SK-N-SH (cell line): ENCODE data around the gene ABHD8. TPM values are rescaled to one million over a fixed set of nuclear protein-coding genes. Genes with fewer than 3 reads are reported as not detected.

Source experiments
- CTCF ChIA-PET: fragments of 300-600, 350-600 bp; formaldehyde crosslinking; extraction: SDS; loops from one replicate; lab custom pipeline; 2021; lab: Yijun Ruan, JAX
- POLR2A ChIA-PET: fragments of 350-600 bp; sonication (Branson Sonifier 250); formaldehyde crosslinking; extraction: SDS; loops from one replicate; lab custom pipeline; 2020; ENCODE audit warnings: antibody characterized with exemption, inconsistent platforms; lab: Yijun Ruan, JAX
- DNase-seq: peaks from one replicate; pipeline ENCODE4 v3.0.0; 2012
- H2AFZ ChIP-seq: fragments of 200-600 bp; sonication (generic); 2 replicates; pipeline ENCODE4 v1.8.1; 2016; ENCODE audit warnings: antibody characterized with exemption, mild to moderate bottlenecking, low read depth
- H3F3A ChIP-seq: fragments of 200-600 bp; sonication (generic); replicated peaks from 2 replicates; pipeline ENCODE3; 2016; ENCODE audit warnings: antibody characterized with exemption, mild to moderate bottlenecking; ENCODE audit not compliant: insufficient read depth
- H3K27ac ChIP-seq, 2 experiments: fragments of 200-500 bp in 1 of 2; fragments of 200-600 bp in 1 of 2; sonication (Bioruptor generic) in 1 of 2; sonication (generic), shearing (Covaris generic) in 1 of 2; 2 replicates each; pipeline versions ENCODE4 v1.5.1 to v1.6.1; 2014 to 2016; ENCODE audit warnings: low read depth in 2 of 2, inconsistent platforms in 1 of 2, low read length in 1 of 2, mild to moderate bottlenecking in 1 of 2, mixed read lengths in 1 of 2
- H3K27me3 ChIP-seq: fragments of 200-600 bp; sonication (generic), shearing (Covaris generic); 2 replicates; pipeline ENCODE4 v1.6.1; 2016; ENCODE audit warnings: mixed run types; ENCODE audit not compliant: insufficient read depth
- H3K36me3 ChIP-seq, 2 experiments: fragments of 200-500 bp in 1 of 2; fragments of 200-600 bp in 1 of 2; sonication (Bioruptor generic) in 1 of 2; sonication (generic) in 1 of 2; replicated peaks in 1 of 2; 2 replicates each; pipeline versions ENCODE3 to v1.5.1; 2014 to 2016; ENCODE audit warnings: low read length in 1 of 2, mild to moderate bottlenecking in 1 of 2; ENCODE audit not compliant: insufficient read depth in 2 of 2, control insufficient read depth in 1 of 2
- H3K4me1 ChIP-seq, 2 experiments: fragments of 200-500 bp in 1 of 2; fragments of 200-600 bp in 1 of 2; sonication (Bioruptor generic) in 1 of 2; sonication (generic), shearing (Covaris generic) in 1 of 2; 2 replicates each; pipeline versions ENCODE4 v1.5.1 to v1.6.1; 2014 to 2016; ENCODE audit warnings: low read depth in 1 of 2, low read length in 1 of 2, mixed run types in 1 of 2; ENCODE audit not compliant: insufficient read depth in 2 of 2, control insufficient read depth in 1 of 2
- H3K4me2 ChIP-seq: fragments of 200-600 bp; sonication (generic), shearing (Covaris generic); 2 replicates; pipeline ENCODE4 v1.6.1; 2017; ENCODE audit warnings: mixed run types
- H3K4me3 ChIP-seq, 2 experiments: fragments of 200-500 bp in 1 of 2; fragments of 200-600 bp in 1 of 2; sonication (Bioruptor generic) in 1 of 2; sonication (generic), shearing (Covaris generic) in 1 of 2; 2 replicates each; pipeline versions ENCODE4 v1.5.1 to v1.8.1; 2014 to 2016; ENCODE audit warnings: low read depth in 2 of 2, inconsistent platforms in 1 of 2, low read length in 1 of 2, mild to moderate bottlenecking in 1 of 2, mixed read lengths in 1 of 2, moderate library complexity in 1 of 2
- H3K79me2 ChIP-seq: fragments of 200-600 bp; sonication (generic); 2 replicates; pipeline ENCODE4 v1.8.1; 2017; ENCODE audit warnings: mild to moderate bottlenecking; ENCODE audit not compliant: insufficient read depth
- H3K9ac ChIP-seq: fragments of 200-600 bp; sonication (generic); 2 replicates; pipeline ENCODE4 v1.6.1; 2017; ENCODE audit warnings: mixed run types
- H3K9me2 ChIP-seq: fragments of 200-600 bp; sonication (generic); 2 replicates; pipeline ENCODE4 v1.6.1; 2017; ENCODE audit warnings: mixed run types
- H3K9me3 ChIP-seq: fragments of 200-600 bp; sonication (generic); 2 replicates; pipeline ENCODE4 v1.6.1; 2017; ENCODE audit warnings: mixed run types, mild to moderate bottlenecking, moderate library complexity
- H4K20me1 ChIP-seq: fragments of 200-600 bp; sonication (generic); 2 replicates; pipeline ENCODE4 v1.6.1; 2017; ENCODE audit warnings: mild to moderate bottlenecking, mixed run types; ENCODE audit not compliant: insufficient read depth
- CTCF ChIP-seq: fragments of 200-600 bp; sonication (generic); IDR thresholded peaks from 2 replicates; pipeline ENCODE4 v1.6.1; 2017; ENCODE audit warnings: antibody characterized with exemption, mild to moderate bottlenecking, moderate library complexity
- EZH2phosphoT487 ChIP-seq: fragments of 200-600 bp; sonication (generic); IDR thresholded peaks from 2 replicates; pipeline ENCODE4 v1.6.1; 2017; ENCODE audit warnings: low read depth, mixed run types, mild to moderate bottlenecking, antibody characterized with exemption, moderate library complexity, borderline replicate concordance
- FOSL2 ChIP-seq: IDR thresholded peaks from 2 replicates; pipeline ENCODE4 v1.4.0; 2012; ENCODE audit warnings: low read depth, mild to moderate bottlenecking, moderate library complexity, borderline replicate concordance
- FOXJ3 ChIP-seq: sonication (generic); formaldehyde crosslinking; IDR thresholded peaks from 2 replicates; pipeline ENCODE4 v1.5.1; 2020; ENCODE audit warnings: mild to moderate bottlenecking, missing genetic modification reagents
- GABPA ChIP-seq: IDR thresholded peaks from 2 replicates; pipeline ENCODE4 v1.4.0; 2012; ENCODE audit warnings: low read depth, mild to moderate bottlenecking
- GATA2 ChIP-seq: sonication (generic); formaldehyde crosslinking; IDR thresholded peaks from 2 replicates; pipeline ENCODE4 v1.5.0; 2020; ENCODE audit warnings: mild to moderate bottlenecking, missing genetic modification reagents
- NFIC ChIP-seq: IDR thresholded peaks from 2 replicates; pipeline ENCODE4 v1.4.0; 2012; ENCODE audit warnings: borderline replicate concordance
- POLR2AphosphoS5 ChIP-seq: IDR thresholded peaks from 2 replicates; pipeline ENCODE4 v1.6.1; 2012; ENCODE audit warnings: low read depth, low read length
- RAD21 ChIP-seq: IDR thresholded peaks from 2 replicates; pipeline ENCODE4 v1.6.1; 2012; ENCODE audit warnings: mild to moderate bottlenecking, low read length
- RFX5 ChIP-seq: IDR thresholded peaks from 2 replicates; pipeline ENCODE4 v1.6.1; 2012; ENCODE audit warnings: mild to moderate bottlenecking, improper control_type of control experiment, low read length
- SIN3A ChIP-seq: IDR thresholded peaks from 2 replicates; pipeline ENCODE4 v1.6.1; 2012; ENCODE audit warnings: low read depth, mild to moderate bottlenecking, low read length, moderate library complexity, borderline replicate concordance
- SMC3 ChIP-seq: IDR thresholded peaks from 2 replicates; pipeline ENCODE4 v1.6.1; 2012; ENCODE audit warnings: low read depth, low read length, improper control_type of control experiment
- TAF1 ChIP-seq: IDR thresholded peaks from 2 replicates; pipeline ENCODE4 v1.6.1; 2012; ENCODE audit warnings: low read depth, mild to moderate bottlenecking, low read length, moderate library complexity, borderline replicate concordance
- TEAD4 ChIP-seq: IDR thresholded peaks from 2 replicates; pipeline ENCODE4 v1.4.0; 2012; ENCODE audit warnings: mild to moderate bottlenecking, borderline replicate concordance; ENCODE audit not compliant: insufficient read depth
- USF2 ChIP-seq: fragments of 150-350 bp; IDR thresholded peaks from 2 replicates; pipeline ENCODE4 v1.6.1; 2017; ENCODE audit warnings: antibody characterized with exemption, low read length, low read depth, borderline replicate concordance
- YY1 ChIP-seq: IDR thresholded peaks from 2 replicates; pipeline ENCODE4 v1.4.0; 2012; ENCODE audit warnings: low read depth, mild to moderate bottlenecking
- WGBS: methylation state at CpG from one replicate; pipeline ENCODE4 v1.1.6; 2017; ENCODE audit warnings: low lambda C conversion rate; 5-methylcytosine and 5-hydroxymethylcytosine counted together
- polyA plus RNA-seq, 3 experiments: library from polyadenylated mRNA; depleted of rRNA; stranded (reverse); fragments of >200 nt; gene quantifications; 2 replicates each; pipeline ENCODE4 v1.2.3, GENCODE V29; 2012

The ABHD8 gene
- polyA plus RNA-seq, 1 of the 3 experiments (the other 2 are of a cell fraction), result 11.1 TPM

- Histone ChIP-seq H3K79me2 (no peaks in the 10 kb centered on the region), H3K9ac (no peak overlapping the region), H4K20me1 (no peaks in the 10 kb centered on the region), H3K4me2 (no peak overlapping the region), H3K4me3 (no peak overlapping the region), H3K27me3 (no peaks in the 10 kb centered on the region), H3K36me3 (no peaks in the 10 kb centered on the region), H3F3A (no peaks in the 10 kb centered on the region), H3K9me3 (no peaks in the 10 kb centered on the region), H2AFZ (no peak overlapping the region), H3K9me2 (no peaks in the 10 kb centered on the region), H3K27ac (no peak overlapping the region), H3K4me1 (peaks cover 5 to 6% of the 10 kb centered on the region in 2 experiments; a peak in 1 of 4 replicates)
- 92% methylated on average over 2 of the region's 2 CpGs for WGBS
- POLR2A ChIA-PET, result no interaction called here
- CTCF ChIA-PET, result interaction anchor here (0.9 to 8.9 kb wide), 9 partner anchors 10 to 100 kb away, joined by 3 to 80 read pairs (median 4); no protein-coding TSS in a partner anchor
- DNase-seq, result no peak
- TF ChIP-seq GATA2 (CRISPR knock-in tag), result no peak
- TF ChIP-seq FOXJ3 (CRISPR knock-in tag), result no peak
- TF ChIP-seq NFIC, result no peak
- TF ChIP-seq USF2, result no peak
- TF ChIP-seq SIN3A, result no peak
- no peak for TF ChIP-seq EZH2phosphoT487
- TF ChIP-seq CTCF, result no peak
- no peak for TF ChIP-seq YY1
- TF ChIP-seq POLR2AphosphoS5, result no peak
- TF ChIP-seq FOSL2, result no peak
Observed at GRCh38 chr19:17347877-17348276, 44.7 kb upstream of the ABHD8 start.

GRCh38 chr19:17347361-17347760 lies 44.1 kb upstream of the ABHD8 start:
- no peak for DNase-seq
- no peaks in the 10 kb centered on the region for H3K36me3 ChIP-seq
- no peaks in the 10 kb centered on the region for H3F3A ChIP-seq
- no peaks in the 10 kb centered on the region for H4K20me1 ChIP-seq
- H3K4me2 ChIP-seq, result no peak overlapping the region
- no peaks in the 10 kb centered on the region for H3K9me3 ChIP-seq
- no peak overlapping the region for H2AFZ ChIP-seq
- no peaks in the 10 kb centered on the region for H3K27me3 ChIP-seq
- no peak overlapping the region for H3K4me3 ChIP-seq
- POLR2A ChIA-PET, result no interaction called here
- H3K4me1 ChIP-seq, result peaks cover 5 to 6% of the 10 kb centered on the region in 2 experiments; a peak in 1 of 4 replicates
- H3K27ac ChIP-seq, result no peak overlapping the region
- no peak overlapping the region for H3K9ac ChIP-seq
- no peak for TF ChIP-seq TAF1
- no peak for TF ChIP-seq GABPA
- TF ChIP-seq RAD21, result no peak
- TF ChIP-seq YY1, result no peak
- no peak for TF ChIP-seq SMC3
- TF ChIP-seq RFX5, result no peak
- TF ChIP-seq EZH2phosphoT487, result no peak
- no peak for TF ChIP-seq TEAD4
- TF ChIP-seq, all 33 proteins: peak for 0
- H3K79me2 ChIP-seq, result no peaks in the 10 kb centered on the region
- H3K9me2 ChIP-seq, result no peaks in the 10 kb centered on the region
- CTCF ChIA-PET, result interaction anchor here (0.8 to 8.9 kb wide), 11 partner anchors 10 to 101 kb away, joined by 3 to 80 read pairs (median 3); no protein-coding TSS in a partner anchor
- WGBS, result 53% methylated on average over 5 of the region's 6 CpGs
